SKM-1 treated with dmso at 0.1 percent for 144 hours (cell line): ENCODE results near the gene PKNOX2.

ENCODE experiments used
- DNase-seq: peaks from one replicate; lab custom pipeline; 2025; ENCODE audit not compliant: unreplicated experiment; lab: John Stamatoyannopoulos, UW

PKNOX2 gene

GRCh38 chr11:125280646-125281045, 116.1 kb downstream of the PKNOX2 start:
- DNase-seq = no peak

GRCh38 chr11:125281831-125282595, 117.5 kb downstream of the PKNOX2 start:
- no peak for DNase-seq

- DNase-seq = no peak
These were observed 118.0 kb downstream of the PKNOX2 start for GRCh38 chr11:125282596-125282914.

GRCh38 chr11:125284245-125284850, 119.8 kb downstream of the PKNOX2 start:
- no peak for DNase-seq

GRCh38 chr11:125285844-125286243, 121.3 kb downstream of the PKNOX2 start:
- no peak for DNase-seq

GRCh38 chr11:125286486-125286885, 121.9 kb downstream of the PKNOX2 start:
- DNase-seq = no peak

- DNase-seq = no peak
These were observed 123.1 kb downstream of the PKNOX2 start for GRCh38 chr11:125287491-125288210.

- DNase-seq = no peak
These were observed 125.0 kb downstream of the PKNOX2 start for GRCh38 chr11:125289419-125290098.

- no peak for DNase-seq
These were observed 125.7 kb downstream of the PKNOX2 start for GRCh38 chr11:125290263-125290662.

- no peak for DNase-seq
These were observed 127.5 kb downstream of the PKNOX2 start for GRCh38 chr11:125292100-125292499.

- no peak for DNase-seq
These were observed 129.0 kb downstream of the PKNOX2 start for GRCh38 chr11:125293596-125293995.

- DNase-seq = no peak
These were observed 131.4 kb downstream of the PKNOX2 start for GRCh38 chr11:125295931-125296330.

- DNase-seq = no peak
These were observed 132.9 kb downstream of the PKNOX2 start for GRCh38 chr11:125297346-125297915.

GRCh38 chr11:125299061-125299615, 134.6 kb downstream of the PKNOX2 start:
- DNase-seq = no peak

GRCh38 chr11:125299821-125300220, 135.3 kb downstream of the PKNOX2 start:
- DNase-seq = no peak

GRCh38 chr11:125300791-125301218, 136.3 kb downstream of the PKNOX2 start:
- DNase-seq = no peak

GRCh38 chr11:125301346-125301745, 136.8 kb downstream of the PKNOX2 start:
- no peak for DNase-seq

- DNase-seq = no peak
These were observed 138.6 kb downstream of the PKNOX2 start for GRCh38 chr11:125303186-125303585.

GRCh38 chr11:125303694-125304093, 139.1 kb downstream of the PKNOX2 start:
- no peak for DNase-seq

GRCh38 chr11:125304136-125304535, 139.6 kb downstream of the PKNOX2 start:
- DNase-seq = no peak

- no peak for DNase-seq
These were observed 140.3 kb downstream of the PKNOX2 start for GRCh38 chr11:125304876-125305275.
